ENCODE measurements around the gene CDK6.

- TF ChIP-seq EZH2 (IDR thresholded peaks at IDR 0.05; ENCODE audit: borderline replicate concordance, low read length) (no peak), CTCF (conservative IDR thresholded peaks at IDR 0.05 in 1 of 2, IDR thresholded peaks at IDR 0.05 in 1 of 2; ENCODE audit: extremely low read depth in 1 of 2, insufficient read depth in 1 of 2, low read depth in 1 of 2, low read length in 2 of 2) (no peak)
Measured at GRCh38 chr7:92874567-92874966, 38.2 kb upstream of the CDK6 start.

Data from mammary epithelial cell (primary cell).